HepG2 (cell line): Measurements from ENCODE around the gene SHLD1. TPM values are rescaled to one million over a fixed set of nuclear protein-coding genes. Genes with fewer than 3 reads are reported as not detected.
A peak's percentile ranks its signal among the peaks of the same experiment; 100 is the strongest.

Experiments used
- ATF2 ChIP-seq: sonication (generic); formaldehyde crosslinking; IDR thresholded peaks from 2 replicates; pipeline ENCODE4 v1.4.0; 2020; ENCODE audit warnings: missing genetic modification reagents
- BRD4 ChIP-seq: sonication (generic); formaldehyde crosslinking; IDR thresholded peaks from 2 replicates; pipeline ENCODE4 v1.4.0; 2020; ENCODE audit warnings: missing genetic modification reagents
- ERF ChIP-seq: IDR thresholded peaks from 2 replicates; pipeline ENCODE4 v1.6.1; 2018; ENCODE audit warnings: missing biosample characterization, missing genetic modification reagents
- FOXJ3 ChIP-seq: sonication (generic); formaldehyde crosslinking; IDR thresholded peaks from 2 replicates; pipeline ENCODE4 v1.4.0; 2020; ENCODE audit warnings: missing genetic modification reagents, mild to moderate bottlenecking, borderline replicate concordance
- NFKB2 ChIP-seq: sonication (generic); formaldehyde crosslinking; IDR thresholded peaks from 2 replicates; pipeline ENCODE4 v1.4.0; 2020; ENCODE audit warnings: missing genetic modification reagents, borderline replicate concordance
- NR2F2 ChIP-seq: IDR thresholded peaks from 2 replicates; pipeline ENCODE4 v1.6.1; 2012; ENCODE audit warnings: low read depth, inconsistent platforms, borderline replicate concordance
- PAXIP1 ChIP-seq: sonication (generic); formaldehyde crosslinking; conservative IDR thresholded peaks from 2 replicates; pipeline ENCODE4 v1.4.0; 2020; ENCODE audit warnings: mild to moderate bottlenecking, missing genetic modification reagents, moderate library complexity
- THAP9 ChIP-seq: sonication (generic); formaldehyde crosslinking; IDR thresholded peaks from 2 replicates; pipeline ENCODE4; 2020; ENCODE audit warnings: missing genetic modification reagents, mild to moderate bottlenecking, borderline replicate concordance
- ZFAT ChIP-seq: sonication (generic); formaldehyde crosslinking; conservative IDR thresholded peaks from 2 replicates; pipeline ENCODE4 v1.8.1; 2023; ENCODE audit warnings: missing genetic modification reagents, inconsistent platforms
- ZNF160 ChIP-seq: sonication (generic); formaldehyde crosslinking; IDR thresholded peaks from 2 replicates; pipeline ENCODE4 v1.8.0; 2022; ENCODE audit warnings: mild to moderate bottlenecking, inconsistent platforms, missing genetic modification reagents
- ZNF335 ChIP-seq: sonication (generic); formaldehyde crosslinking; IDR thresholded peaks from 2 replicates; pipeline ENCODE4 v1.4.0; 2020; ENCODE audit warnings: missing genetic modification reagents
- ZNF510 ChIP-seq: sonication (generic); formaldehyde crosslinking; IDR thresholded peaks from 2 replicates; pipeline ENCODE4 v1.4.0; 2020; ENCODE audit warnings: low read depth, mild to moderate bottlenecking, missing genetic modification reagents
- ZNF652 ChIP-seq: IDR thresholded peaks from 2 replicates; pipeline ENCODE4 v1.6.1; 2016; ENCODE audit warnings: low read depth, borderline replicate concordance
- ZNF724P ChIP-seq: sonication (generic); formaldehyde crosslinking; IDR thresholded peaks from 2 replicates; pipeline ENCODE4 v1.8.0; 2022; ENCODE audit warnings: missing genetic modification reagents, borderline replicate concordance
- ZNF839 ChIP-seq: sonication (generic); formaldehyde crosslinking; IDR thresholded peaks from 2 replicates; pipeline ENCODE4 v1.4.0; 2020; ENCODE audit warnings: missing genetic modification reagents, mild to moderate bottlenecking, borderline replicate concordance
- ZNF891 ChIP-seq: sonication (generic); formaldehyde crosslinking; IDR thresholded peaks from 2 replicates; pipeline ENCODE4 v1.5.0; 2020; ENCODE audit warnings: mild to moderate bottlenecking, missing genetic modification reagents
- ZSCAN31 ChIP-seq: sonication (generic); formaldehyde crosslinking; IDR thresholded peaks from 2 replicates; pipeline ENCODE4 v1.5.0; 2020; ENCODE audit warnings: low read depth, mild to moderate bottlenecking, missing genetic modification reagents
- polyA plus RNA-seq, 8 experiments: library from polyadenylated mRNA; depleted of rRNA in 3 of 8; stranded (reverse) in 7 of 8; unstranded in 1 of 8; fragments of >200 nt; fragmentation: Illumina TruSeq in 4 of 8; extraction: Trizol in 4 of 8; gene quantifications; 2 replicates each; pipeline versions ENCODE4 v1.2.1 to v1.2.3, GENCODE V29; 2011 to 2016; ENCODE audit warnings: low read depth in 4 of 8, missing spikeins in 1 of 8, mixed read lengths in 1 of 8; ENCODE audit not compliant: insufficient read depth in 1 of 8
- total RNA-seq, 5 experiments: library from RNA; depleted of rRNA; stranded (reverse); fragments of >200 nt; fragmentation: Illumina TruSeq; extraction: Trizol; gene quantifications; 2 replicates each; pipeline ENCODE4 v1.2.3, GENCODE V29; 2016; ENCODE audit warnings: low read depth in 1 of 5

Gene SHLD1
- total and polyA plus RNA-seq, 2 of the 13 experiments (the other 11 are each of a cell fraction or from before 2014, with no cell fraction given): 8.9 to 10.0 TPM

GRCh38 chr20:5781798-5782750, 31.9 kb downstream of the SHLD1 start (continued):
- TF ChIP-seq PAXIP1 (CRISPR knock-in tag) (peak; percentile 54; the same call in 1 of the 2 replicates), ZNF839 (CRISPR knock-in tag) (no peak), ERF (CRISPR knock-in tag) (peak; percentile 73; the same call in 1 of the 2 replicates), ZSCAN31 (no peak), ZNF160 (CRISPR knock-in tag) (no peak), ATF2 (no peak), ZNF724P (CRISPR knock-in tag) (0 out of 2 replicates have a peak, but pooled peaks have one; percentile 14), ZFAT (CRISPR knock-in tag) (no peak), NR2F2 (peak; percentile 66), THAP9 (CRISPR knock-in tag) (no peak), FOXJ3 (no peak; the same call in 1 of the 2 replicates), NFKB2 (CRISPR knock-in tag) (no peak), ZNF652 (CRISPR knock-in tag) (no peak), ZNF335 (CRISPR knock-in tag) (peak; percentile 62; the same call in 1 of the 2 replicates), BRD4 (no peak), ZNF891 (CRISPR knock-in tag) (no peak), ZNF510 (no peak)
